Stimulated activated CD4-positive, alpha-beta T cell treated with anti-CD3 and anti-CD28 coated beads, Interleukin-2, amount 100 ng/mL, for 24 hours (primary cell): ENCODE results near the gene TRPV3.
"Not testable (repeated sequence)": the region's sequence is repeated elsewhere in the genome, so short reads cannot be mapped to it uniquely, and the experiment has no call there.

ENCODE experiments used
- DNase-seq, 2 donors: peaks; one replicate each; pipeline ENCODE4 v3.0.0-alpha.2; 2020

The TRPV3 gene

DNA sequence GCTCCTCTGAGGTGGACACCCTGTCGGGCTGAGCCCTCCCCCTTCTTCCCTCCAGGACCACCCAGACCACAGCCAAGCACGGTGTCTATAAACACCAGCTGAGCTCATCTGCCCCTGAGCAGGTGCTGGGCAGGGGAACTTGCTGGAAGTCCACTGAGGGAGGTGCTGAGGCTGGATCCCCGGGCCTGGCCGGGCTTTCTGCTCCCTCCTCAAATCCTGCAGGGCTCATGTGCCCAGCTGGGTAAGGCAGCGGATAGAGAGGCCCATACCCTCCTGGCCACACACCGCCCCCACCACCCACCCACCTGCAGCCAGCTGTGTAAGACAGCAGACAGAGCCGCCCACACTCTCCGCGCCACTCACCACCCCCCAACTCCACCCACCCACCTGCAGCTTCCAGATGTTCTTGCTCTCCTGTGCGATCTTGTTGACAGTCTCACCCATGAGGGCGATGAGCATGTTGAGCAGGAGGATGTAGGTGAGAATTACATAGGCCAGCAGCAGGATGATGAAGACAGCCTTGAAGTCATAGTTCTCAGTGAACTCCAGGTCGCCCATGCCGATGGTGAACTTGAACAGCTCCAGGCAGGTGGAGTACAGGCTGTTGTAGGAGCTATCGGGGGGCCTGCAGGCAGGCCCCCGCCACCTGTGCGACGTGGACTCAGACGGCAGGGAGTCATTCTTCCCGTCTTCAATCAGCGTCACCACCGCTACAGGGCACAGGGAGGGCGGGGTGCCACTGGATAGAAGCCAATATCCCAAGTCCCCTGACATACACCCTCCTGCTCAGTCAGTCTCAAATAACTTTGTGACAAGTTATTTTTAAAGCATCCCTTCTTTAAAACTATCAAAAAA lies 15.9 kb upstream of the TRPV3 start:
- DNase-seq = no peak

DNA sequence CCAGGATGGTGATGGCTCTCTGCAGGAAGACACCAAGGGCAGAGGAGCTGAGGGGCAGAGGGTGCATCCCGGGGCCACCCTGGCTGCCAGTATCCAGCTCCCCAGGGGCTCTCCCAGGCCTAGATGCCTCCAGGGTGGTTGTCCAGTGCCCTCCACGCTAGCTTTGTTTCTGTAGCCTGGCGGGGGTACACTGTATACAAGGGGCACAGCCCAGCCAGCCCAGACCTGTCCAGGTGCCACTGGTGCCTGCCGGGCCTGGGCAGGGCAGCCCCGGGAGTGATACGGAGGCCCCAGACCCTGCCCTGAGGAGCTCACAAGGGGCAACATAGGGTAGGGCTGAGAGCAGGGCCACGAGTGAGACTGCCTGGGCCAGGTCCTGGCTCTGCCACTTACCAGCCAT lies 14.6 kb upstream of the TRPV3 start:
- no peak for DNase-seq

DNA sequence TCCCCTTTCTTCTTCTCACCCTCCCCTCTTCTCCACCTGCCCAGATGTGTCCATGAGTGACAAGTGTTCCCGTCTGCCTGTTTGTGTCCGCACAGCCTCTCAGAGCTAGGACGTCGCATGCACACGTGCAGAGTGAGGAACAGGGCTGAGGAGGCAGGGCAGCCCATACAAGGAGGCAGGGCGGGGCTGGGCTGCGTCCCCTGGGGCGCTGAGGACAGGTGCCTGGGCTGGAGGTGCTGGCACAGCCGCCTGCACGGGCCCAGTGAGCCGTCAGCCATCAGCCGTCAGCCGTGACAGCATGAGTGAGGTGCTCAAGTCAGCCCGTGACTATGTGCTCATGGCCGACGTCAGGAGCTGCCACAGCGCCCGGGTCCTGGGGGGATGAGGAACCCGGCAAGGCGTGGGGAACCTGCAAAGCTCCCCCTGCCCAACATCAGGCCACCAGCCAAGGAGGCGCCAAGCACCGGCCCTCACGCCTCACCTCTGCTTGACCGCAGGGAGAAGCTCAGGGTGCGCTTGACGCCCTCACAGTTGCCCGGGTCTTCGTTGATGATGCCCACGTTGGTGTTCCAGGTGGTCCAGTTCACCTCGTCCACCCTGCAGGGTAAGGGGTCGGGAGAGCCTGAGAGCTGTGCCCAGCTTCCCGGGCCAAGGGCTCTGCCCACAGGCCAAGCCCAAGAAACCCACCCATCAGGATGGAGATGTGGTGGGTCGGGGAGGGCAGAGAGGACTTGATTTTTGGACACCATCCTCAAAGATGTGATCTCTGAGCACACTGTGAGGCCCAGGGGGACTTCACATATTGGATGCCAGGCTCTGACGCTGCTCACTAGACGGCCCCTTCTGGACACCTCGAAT lies 13.7 kb upstream of the TRPV3 start:
- no peak for DNase-seq

DNA sequence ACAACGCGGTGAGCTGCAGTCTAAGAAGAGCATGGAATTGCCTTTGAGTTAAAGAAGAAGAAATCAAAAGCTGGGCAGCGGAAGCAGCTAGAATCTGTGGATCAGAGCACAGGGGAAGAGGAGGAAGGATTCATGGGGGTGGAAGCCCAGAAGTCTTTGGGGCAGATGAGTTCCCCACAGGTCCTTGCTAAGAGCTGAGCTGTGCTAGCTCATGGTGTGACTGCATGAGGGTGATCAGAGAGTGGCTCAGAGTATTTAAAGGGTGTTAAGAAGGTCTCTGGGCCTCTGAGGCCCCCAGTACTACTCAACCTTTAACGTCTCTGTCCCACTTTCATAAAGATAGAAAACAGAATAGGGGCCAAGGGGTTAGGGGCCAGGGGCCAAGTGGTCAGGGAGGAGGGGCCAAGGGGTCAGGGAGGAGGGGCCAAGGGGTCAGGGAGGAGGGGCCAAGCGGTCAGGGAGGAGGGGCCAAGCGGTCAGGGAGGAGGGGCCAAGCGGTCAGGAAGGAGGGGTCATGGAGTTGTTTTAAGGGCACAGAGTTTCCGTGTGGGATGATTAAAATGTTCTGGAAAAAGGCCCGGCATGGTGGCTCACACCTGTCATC lies 12.0 kb upstream of the TRPV3 start:
- DNase-seq = no peak

DNA sequence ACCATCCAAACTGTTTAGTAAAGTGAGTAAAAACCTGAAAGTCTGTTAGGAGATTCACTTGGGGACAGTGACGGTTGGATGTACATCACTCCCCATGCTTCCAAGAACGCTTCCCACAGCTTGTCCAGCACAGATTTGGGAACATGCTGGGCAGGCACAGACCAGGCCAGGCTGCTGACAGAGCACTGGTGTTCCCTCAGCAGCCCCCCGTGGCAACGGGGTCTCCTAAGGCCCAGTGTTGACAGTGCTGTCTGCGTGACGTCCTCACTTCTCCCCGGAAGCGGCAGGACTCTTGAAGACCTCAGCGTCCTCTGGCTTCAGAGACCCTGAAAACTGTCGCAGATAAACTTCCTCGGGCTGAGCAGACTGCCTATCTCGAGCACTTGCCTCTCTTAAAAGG lies 8.9 kb upstream of the TRPV3 start:
- DNase-seq = no peak

DNA sequence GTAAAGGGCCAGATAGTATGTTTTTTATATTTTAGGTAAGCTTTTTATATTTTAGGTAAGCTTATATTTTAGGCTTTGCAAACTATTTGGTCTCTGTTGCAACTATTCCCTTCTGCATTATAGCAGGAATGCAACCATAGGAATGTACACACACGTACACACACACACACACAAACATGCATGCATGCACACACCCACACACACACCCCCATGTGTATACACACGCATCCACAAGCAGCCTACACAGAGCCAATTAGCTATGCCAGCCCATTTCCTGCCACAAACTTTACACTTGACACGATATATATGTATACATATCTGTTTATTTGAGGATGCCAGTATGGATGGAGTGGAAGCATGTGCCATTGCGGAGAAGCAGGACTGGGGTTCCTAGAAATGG lies 7.5 kb upstream of the TRPV3 start:
- DNase-seq = no peak

DNA sequence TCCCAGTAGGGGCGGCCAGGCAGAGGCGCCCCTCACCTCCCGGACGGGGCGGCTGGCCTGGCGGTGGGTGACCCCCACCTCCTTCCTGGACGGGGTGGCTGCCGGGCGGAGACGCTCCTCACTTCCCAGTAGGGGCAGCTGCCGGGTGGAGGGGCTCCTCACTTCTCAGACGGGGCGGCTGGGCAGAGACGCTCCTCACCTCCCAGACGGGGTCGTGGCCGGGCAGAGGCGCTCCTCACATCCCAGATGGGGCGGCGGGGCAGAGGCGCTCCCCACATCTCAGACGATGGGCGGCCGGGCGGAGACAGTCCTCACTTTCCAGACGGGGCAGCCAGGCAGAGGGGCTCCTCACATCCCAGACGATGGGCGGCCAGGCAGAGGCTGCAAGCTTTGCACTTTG lies 6.6 kb upstream of the TRPV3 start:
- not testable (repeated sequence) for DNase-seq

DNA sequence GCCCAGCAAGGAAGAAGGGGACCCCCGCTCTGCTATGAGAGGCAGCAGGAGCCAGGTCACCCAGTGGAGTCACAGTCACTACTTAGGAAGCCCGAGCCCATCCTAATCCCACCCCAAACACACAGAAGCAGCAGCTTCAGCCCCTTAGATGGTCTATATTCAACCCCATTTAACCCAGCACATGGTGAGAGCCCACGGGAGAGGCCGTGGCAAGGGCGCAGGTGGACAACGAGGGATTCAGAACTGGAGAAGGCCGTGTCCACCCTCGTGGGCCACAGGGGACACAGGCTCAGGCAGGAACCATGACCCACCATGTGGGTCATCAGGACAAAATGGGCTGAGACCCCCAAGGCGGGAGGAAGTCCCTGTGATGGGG lies 1.6 kb upstream of the TRPV3 start:
- DNase-seq = no peak

DNA sequence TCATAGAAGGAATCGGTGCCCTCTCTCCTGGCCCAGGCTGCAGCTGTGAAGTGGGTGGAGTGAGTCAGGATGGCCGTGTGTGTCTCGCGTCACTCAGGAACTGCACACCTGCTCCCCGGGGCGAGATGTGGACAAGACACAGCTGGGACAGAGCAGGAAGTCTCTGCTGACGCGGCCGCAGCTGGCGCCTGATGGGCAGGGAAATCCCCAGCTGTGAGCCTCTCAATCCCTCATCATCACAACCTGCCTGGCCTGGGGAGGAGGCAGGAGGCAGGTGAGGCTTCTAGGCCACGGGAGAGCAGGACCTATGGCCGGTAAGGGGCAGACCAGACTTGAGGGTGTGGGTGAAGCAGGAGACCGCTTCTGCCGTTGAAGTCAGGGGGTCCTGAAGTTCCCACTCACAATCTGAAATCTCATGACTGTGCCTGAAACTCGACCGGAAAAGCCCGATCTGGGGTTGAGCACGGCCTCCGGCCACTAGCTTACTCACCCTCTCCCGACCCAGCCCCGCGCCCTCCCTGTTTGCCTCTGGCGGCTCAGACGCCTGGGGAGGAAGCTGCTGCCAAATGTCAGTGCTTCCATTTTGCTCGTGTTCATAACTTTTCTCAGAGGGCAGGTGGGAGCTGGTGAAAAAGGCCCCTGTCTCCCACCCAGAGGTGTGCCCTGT lies 1.1 kb upstream of the TRPV3 start:
- DNase-seq = peak; percentile 42 to 60

DNA sequence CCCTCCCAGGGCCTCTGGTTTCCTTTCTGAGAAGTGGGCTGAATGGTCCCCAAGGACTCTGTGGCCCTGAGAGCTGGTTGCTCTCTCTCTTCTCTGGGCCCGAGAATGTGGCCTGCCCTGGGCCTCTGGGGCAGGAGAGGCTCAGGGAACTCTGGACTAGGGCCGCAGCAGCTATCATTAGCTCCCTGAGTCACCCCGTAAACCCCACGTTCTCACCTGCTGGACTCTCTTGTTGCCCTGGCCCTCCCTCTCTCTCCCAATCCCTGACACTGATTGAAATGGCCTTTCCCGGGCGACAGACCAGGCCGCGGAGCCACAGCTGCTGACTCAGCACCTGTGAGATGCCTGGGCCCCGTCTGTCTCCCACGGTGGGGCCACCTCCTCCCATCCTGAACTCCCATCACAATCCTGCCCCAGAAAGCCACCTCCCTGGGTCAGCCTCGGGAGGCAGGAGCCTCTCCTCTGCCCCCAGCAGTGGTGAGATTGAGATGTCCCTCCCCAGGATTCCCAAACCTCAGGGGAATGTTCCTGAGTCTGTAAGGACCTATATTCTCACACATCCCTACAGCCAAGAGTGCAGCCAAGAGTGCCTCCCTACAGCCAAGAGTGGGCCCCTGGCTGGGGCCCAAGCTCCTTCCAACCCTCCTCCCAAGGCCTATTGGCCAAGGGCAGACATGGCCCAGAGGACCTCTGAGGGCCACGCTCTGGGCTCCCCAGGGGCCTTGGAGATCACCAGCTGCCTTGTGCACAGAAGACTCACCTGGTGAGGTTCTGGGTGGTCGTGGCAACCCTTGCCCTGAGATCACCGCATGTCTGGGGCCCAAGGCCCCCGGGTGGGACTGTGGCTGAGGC lies 470 bp downstream of the TRPV3 start:
- DNase-seq = no peak

DNA sequence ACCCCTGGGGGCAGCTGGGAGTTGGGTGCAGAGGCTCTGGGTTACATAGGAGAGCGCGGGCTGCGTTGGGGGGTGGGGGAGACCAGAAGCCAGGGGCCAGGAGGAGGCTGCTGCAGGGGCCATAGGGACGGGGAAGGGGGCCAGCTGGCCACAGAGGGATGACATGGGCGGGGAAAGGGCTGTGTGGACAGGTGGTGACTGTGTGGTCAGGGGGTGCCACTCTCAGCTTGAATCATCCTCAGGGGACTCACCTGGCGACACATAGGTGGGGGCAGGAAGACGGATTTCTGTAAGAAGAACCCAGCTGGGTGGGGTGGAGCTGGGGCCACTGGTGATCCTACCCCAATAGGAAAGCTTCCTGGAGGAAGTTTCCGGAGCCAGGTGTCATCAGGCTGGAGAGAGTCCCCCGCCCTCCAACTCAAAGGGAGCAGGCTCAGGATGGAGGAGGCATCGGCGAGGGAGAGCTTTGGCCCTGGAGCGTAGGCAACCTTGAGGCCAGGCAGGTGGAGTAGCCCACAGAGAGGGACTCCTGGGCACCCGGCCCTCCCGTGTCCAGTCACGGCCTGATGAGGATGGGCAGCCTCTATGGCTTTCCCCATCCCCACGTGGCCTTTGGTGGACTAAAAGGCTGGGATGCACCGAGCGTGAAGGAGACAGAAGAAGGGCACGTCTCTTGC lies 1.2 kb downstream of the TRPV3 start:
- no peak for DNase-seq

DNA sequence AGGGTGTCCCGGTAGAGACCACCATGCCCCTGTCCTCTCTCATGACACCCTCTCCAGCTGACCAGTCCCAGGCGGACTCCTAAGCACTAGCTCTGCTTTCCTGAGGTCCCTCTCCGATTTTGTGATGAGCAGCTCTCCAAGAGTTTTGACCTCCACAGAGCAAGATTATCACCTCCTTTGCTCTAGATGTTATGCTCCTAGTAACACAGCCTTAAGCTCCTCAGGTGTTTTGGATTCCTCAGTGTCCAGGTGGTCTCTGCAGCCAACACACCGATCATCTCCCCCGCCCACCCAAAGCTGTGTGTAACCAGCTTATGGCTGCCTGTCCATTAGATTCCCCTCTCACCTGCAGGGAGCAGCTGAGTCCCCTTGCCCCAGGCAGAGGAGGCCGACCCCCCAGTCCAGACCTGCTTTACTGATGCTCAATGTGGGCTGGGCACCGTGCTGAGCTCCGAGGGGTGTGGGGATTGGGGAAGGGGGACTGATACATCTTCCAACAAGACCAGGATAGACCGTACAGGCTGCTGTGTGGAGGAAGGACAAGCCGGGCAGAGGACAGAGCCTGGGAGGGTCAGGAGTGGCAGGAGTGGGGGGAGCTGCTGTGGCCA lies 2.3 kb downstream of the TRPV3 start:
- DNase-seq = no peak

DNA sequence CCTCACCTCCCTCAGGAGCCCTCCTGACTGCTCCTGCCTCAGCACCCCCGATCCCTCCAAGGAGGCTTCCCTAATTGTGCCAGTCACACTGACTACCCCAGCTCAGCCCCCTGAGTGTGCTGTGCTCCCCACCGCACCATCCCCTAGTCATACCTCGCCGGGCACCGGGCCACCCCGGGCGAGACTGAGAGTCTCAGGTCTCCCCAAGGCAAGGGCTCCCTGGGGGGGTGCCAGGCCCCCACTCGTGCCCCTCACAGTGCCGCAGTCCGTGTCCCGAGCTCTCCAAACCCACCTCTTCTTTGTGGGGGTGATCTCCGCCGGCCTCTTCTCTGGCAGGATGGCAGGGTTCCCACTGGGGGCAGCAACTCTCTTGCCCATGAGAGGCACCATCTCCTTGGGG lies 3.2 kb downstream of the TRPV3 start:
- DNase-seq = no peak

DNA sequence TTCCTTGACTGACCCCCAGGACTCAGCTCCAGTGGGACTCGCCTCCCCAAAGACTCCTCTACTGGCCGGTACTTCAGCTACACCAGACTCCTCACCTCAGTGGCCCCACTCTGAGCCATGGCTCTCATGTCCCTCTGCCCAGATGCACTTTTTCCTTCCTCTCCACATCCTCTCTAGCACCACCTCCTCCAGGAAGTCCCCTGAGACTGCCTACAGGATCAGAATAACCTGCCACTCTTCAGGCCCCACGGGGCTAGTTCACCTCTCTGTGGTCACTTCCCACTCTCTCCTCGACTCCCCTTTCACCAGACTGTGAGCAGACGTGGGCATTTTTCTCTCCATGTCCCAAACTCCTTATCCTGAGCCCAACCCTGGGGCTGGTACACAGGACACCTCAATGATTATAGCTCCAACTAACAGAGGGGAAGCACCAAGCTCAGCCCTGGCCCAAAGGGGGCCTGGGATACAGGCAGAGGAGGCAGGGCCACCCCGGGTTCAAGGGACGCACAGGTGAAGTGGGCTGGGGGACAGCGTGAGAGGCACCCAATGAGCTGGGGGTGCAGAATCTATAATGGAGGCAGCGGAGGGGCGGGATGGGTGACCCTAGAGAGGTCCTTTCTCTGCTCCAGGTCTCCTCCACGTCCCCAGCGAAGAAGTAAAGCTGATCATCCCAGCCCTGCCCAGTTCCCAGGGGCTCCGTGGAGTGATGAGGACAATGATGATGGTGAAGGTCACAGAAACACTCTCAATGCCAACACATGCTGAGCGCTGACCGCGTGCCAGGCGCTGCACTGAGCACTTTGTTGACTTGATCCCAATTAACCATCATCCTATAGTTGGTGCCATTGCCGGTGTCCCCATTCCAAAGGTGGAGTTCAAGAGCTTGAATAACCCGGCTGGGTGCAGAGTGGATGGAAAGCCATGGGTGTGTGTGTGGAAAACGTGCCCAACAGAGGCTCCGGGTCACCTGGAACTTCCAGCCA lies 3.9 kb downstream of the TRPV3 start:
- no peak for DNase-seq

DNA sequence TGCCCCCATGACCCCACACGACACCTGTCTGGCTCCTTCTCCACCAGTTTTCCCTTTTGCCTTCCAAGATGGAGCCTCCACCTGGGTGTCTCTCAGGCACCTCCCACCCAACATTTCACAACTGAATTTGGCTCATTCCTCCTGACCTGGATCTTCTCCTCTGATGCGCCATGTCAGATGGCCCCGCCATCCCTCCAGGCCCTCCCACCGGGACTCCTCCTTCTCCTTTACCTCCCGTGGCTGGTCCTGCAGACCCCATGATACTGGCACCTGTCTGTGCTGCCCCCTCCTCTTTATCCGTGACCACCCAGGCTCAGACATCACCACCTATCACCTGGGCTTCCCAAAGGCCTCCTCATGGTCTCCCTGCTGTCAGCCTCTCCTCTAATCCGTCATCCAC lies 4.7 kb downstream of the TRPV3 start:
- no peak for DNase-seq

DNA sequence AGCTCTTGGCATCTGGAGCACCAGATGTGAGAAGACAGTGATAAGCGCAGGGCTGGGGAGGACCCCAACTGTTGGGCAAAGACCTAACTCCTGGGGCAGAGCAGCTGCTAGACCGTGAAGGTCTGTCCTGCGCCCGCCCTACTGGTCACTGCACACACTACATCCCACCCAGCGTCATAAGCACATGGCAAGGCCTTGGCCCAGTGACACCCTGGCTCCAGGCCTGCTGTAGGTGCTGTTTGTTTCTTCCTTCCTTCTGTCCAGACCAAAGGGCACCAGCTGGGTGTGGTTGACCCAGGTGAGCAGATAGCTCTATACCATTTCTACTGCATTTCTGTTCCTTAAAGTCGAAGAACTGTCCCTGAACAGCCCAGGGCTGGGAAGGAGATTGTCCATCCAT lies 6.4 kb downstream of the TRPV3 start:
- no peak for DNase-seq

DNA sequence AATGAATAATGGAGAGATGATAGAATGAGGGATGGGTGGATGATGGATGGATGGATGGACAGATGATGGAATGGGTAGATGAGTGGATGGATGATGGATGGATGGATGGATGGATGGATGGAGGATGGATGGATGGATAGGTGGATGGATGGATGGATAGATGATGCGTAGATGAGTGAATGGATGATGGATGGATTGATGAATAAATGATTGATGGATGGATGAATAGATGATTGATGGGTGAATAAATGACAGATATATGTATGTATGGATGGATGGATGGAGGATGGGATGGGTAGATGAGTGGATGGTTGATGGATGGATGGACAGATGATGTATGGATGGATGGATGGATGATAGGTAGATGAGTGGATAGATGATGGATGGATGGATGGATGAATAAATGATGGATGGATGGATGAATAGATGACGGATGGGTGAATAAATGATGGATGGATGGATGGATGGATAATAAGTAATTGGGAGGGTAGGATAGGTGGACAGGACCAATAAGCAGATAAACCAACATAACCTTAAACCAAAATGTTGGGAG lies 7.9 kb downstream of the TRPV3 start:
- DNase-seq = no peak

DNA sequence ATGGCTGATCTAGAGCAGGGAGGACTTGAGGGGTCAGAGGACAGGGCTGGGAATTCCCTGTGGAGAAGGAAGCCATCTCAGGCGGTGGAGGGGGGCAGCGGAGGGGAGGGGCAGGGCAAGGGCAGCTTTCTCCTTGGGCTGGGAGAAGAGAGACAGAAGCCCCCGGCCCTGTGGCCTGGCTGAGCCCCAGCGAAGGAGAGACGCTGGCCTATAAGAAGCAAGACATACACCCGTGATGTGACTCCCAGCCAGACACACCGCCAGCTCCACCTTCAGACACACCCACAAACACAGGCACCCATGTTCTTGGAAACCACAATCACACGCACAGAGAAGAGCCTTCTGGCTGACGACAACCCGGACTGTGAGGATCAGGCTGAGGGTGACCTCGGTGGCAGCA lies 10.0 kb downstream of the TRPV3 start:
- DNase-seq = no peak

DNA sequence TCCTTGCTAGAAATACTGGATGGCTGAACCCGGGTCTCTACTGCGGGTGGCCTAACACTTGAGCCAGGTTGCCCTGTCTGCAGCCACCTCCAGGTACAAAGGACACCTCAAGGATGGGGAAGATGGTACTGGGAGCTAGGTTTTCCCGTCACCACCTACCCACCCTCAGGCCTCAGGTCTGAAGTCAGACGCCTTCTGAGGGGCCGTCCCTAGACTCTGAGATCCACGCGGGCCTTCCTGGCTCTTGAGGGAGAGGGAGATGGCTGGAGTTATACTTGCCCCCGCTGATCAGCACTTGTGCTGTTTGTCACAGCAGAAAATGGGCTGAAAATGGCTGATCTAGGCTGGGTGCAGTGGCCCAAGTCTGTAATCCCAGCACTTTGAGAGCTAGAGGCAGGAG lies 10.6 kb downstream of the TRPV3 start:
- DNase-seq = no peak

DNA sequence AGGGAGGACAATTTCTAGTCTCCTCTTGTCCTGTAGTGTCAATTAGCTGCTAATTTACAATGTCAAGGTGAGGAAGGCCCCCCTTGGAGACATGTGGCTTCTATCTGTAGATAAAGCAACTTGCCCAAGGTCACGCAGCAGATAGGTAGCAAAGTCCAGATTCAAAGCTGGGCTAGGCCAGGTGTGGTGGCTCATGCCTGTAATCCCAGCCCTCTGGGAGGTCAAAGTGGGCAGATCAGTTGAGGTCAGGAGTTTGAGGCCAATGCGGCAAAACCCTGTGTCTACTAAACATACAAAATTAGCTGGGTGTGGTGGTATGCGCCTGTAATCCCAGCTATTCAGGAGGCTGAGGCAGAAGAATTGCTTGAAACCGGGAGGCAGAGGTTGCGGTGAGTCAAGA lies 11.1 kb downstream of the TRPV3 start:
- no peak for DNase-seq
